Measurements from ENCODE around the gene ALAS1.

Gene ALAS1

DNA sequence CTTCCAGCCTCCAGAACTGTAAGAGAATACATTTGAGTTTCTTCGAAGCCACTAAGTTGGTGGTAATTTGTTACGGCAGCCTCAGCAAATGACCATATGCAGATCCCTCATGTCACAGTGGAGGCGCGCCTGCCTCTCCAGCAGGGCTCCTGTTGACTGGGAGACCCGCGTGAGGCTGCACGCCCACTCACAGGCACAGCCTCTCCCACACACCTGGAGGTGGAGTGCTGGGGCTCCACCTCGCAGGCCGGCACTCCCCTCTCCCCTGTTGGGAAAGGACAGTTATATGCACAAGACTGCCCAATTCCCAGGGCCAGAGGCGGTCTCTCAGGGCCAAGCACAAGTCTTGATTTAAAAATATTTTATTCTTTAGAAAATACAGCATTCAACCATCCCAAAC, 30.3 kb downstream of the ALAS1 start:
- Histone ChIP-seq H3K9ac (ENCODE audit: low read length) (no peak overlapping the region), H3K36me3 (ENCODE audit: control insufficient read depth, insufficient read depth, low read length) (peaks cover 17% of the 10 kb centered on the region)

DNA sequence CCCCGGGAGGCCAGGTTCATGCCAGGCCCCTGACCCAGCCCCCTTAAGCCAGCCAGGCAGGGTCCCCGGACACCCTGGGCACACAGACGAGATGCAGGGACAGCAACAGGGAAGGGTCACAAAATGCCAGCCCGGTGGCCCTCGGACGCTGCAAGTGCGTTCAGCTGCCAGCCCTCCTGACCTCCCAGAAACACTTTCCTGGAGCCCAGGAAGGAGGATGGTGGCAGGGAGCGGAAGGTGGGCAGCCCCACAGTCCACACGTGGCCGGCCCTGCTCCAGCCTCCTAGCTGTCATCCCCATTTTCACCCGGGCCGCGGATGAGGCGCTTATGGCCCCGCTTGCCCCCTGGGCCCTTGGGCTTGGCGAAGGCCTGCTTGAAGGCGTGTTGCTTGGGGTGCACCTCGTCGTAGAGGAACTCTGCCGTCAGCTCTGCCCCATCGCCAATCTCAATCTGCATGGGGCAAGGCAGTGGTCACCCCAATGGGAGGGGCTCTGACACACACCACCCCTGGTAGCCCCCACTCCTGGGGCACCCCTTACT, 30.9 kb downstream of the ALAS1 start:
- H3K4me3 ChIP-seq (ENCODE audit: low read length), result no peak overlapping the region
- no peaks in the 10 kb centered on the region for H3K9me3 ChIP-seq (ENCODE audit: control insufficient read depth, low read length)
- no peak overlapping the region for H3K9ac ChIP-seq (ENCODE audit: low read length)
- no peaks in the 10 kb centered on the region for H3K4me1 ChIP-seq (ENCODE audit: control insufficient read depth, insufficient read depth, low read length)
- H3K27me3 ChIP-seq (ENCODE audit: control insufficient read depth, insufficient read depth, low read length), result no peaks in the 10 kb centered on the region
- H3K36me3 ChIP-seq (ENCODE audit: control insufficient read depth, insufficient read depth, low read length), result peaks cover 17% of the 10 kb centered on the region

More for the DNA sequence above, 30.3 kb downstream of the ALAS1 start:
- Histone ChIP-seq H3K27me3 (ENCODE audit: control insufficient read depth, insufficient read depth, low read length) (no peaks in the 10 kb centered on the region), H3K9me3 (ENCODE audit: control insufficient read depth, low read length) (no peaks in the 10 kb centered on the region), H3K4me1 (ENCODE audit: control insufficient read depth, insufficient read depth, low read length) (no peaks in the 10 kb centered on the region), H3K4me3 (ENCODE audit: low read length) (no peak overlapping the region)

GRCh38 chr3:52229656-52230055, 31.7 kb downstream of the ALAS1 start:
- H3K9me3 ChIP-seq (ENCODE audit: control insufficient read depth, low read length), result no peaks in the 10 kb centered on the region
- H3K36me3 ChIP-seq (ENCODE audit: control insufficient read depth, insufficient read depth, low read length), result peaks cover 23% of the 10 kb centered on the region
- no peaks in the 10 kb centered on the region for H3K27me3 ChIP-seq (ENCODE audit: control insufficient read depth, insufficient read depth, low read length)
- no peaks in the 10 kb centered on the region for H3K4me1 ChIP-seq (ENCODE audit: control insufficient read depth, insufficient read depth, low read length)
- H3K9ac ChIP-seq (ENCODE audit: low read length), result no peak overlapping the region
- no peak overlapping the region for H3K4me3 ChIP-seq (ENCODE audit: low read length)

GRCh38 chr3:52230461-52230860, 32.5 kb downstream of the ALAS1 start:
- Histone ChIP-seq H3K9ac (ENCODE audit: low read length) (no peak overlapping the region), H3K4me1 (ENCODE audit: control insufficient read depth, insufficient read depth, low read length) (no peaks in the 10 kb centered on the region), H3K27me3 (ENCODE audit: control insufficient read depth, insufficient read depth, low read length) (no peaks in the 10 kb centered on the region), H3K36me3 (ENCODE audit: control insufficient read depth, insufficient read depth, low read length) (peaks cover 23% of the 10 kb centered on the region), H3K9me3 (ENCODE audit: control insufficient read depth, low read length) (no peaks in the 10 kb centered on the region), H3K4me3 (ENCODE audit: low read length) (no peak overlapping the region)

DNA sequence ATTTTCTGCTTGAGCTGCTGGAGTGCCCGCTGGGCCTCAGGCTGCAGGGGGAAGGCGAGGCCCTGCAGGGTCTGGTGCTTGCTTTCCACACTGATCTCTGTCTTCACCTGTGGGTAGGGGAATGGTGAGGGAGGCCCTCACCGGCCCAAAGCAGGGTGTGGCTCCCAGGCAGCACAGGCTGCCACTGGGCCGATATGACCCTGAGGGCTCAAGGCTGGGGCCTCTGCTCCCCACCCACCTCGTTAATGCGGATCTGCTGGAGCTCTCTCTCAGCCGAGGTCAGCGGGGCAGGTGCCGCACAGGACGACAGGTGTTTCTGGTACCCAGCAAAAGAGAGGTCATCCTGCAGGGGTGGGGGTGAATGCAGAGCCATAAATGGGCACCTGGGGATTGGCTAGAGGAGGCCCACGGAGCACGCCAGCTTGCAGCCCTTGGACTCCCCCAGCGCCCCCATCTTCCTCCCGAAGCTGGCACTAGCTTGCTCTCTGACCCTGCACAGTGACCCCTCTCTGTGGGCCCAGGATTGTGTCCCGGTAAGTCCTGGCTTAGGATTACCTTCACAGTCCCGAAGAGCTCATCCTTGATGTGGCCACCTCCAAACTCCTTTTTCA, 33.0 kb downstream of the ALAS1 start:
- H3K4me3 ChIP-seq (ENCODE audit: low read length), result no peak overlapping the region
- H3K9me3 ChIP-seq (ENCODE audit: control insufficient read depth, low read length), result no peaks in the 10 kb centered on the region
- H3K27me3 ChIP-seq (ENCODE audit: control insufficient read depth, insufficient read depth, low read length), result no peaks in the 10 kb centered on the region
- peaks cover 23% of the 10 kb centered on the region for H3K36me3 ChIP-seq (ENCODE audit: control insufficient read depth, insufficient read depth, low read length)
- H3K9ac ChIP-seq (ENCODE audit: low read length), result no peak overlapping the region
- H3K4me1 ChIP-seq (ENCODE audit: control insufficient read depth, insufficient read depth, low read length), result no peaks in the 10 kb centered on the region

DNA sequence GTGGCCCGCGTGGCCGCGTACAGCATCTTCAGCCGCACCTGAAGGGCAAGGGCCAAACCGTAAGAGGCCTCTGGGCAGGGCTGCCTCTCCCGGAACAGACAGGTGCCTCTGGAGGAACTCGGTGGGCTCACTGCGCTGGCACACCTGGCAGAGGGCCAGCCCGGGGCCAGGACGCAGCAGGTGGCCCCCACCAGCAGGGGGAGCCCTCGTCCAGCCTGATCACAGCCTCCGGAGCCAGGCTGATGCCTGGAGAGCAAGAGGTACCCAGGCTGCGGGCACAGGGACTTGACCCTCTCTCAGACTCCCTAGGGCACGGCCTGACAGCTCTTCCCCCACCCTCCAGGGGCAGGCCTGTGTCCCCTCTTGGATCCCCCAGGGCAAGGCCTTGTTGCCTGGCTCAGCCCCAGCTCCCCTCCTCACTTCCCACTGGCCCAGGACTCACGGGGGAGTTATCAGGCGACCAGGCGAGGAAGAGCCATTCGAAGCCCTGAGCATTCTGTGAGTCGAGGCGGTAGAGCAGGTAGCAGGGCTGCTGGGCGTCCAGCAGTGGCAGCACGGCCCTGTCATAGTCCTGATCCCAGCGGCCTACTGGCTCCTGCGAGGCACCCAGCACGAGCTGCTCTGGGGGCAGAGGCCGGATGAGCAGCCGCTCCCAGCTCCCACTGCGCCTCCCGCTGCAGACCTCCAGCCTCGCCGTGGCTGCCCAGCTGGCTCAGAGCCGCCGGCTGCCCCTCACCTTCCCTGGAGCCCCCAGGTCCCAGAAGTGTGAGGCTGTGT, 33.7 kb downstream of the ALAS1 start:
- no peaks in the 10 kb centered on the region for H3K27me3 ChIP-seq (ENCODE audit: control insufficient read depth, insufficient read depth, low read length)
- H3K9me3 ChIP-seq (ENCODE audit: control insufficient read depth, low read length), result no peaks in the 10 kb centered on the region
- H3K9ac ChIP-seq (ENCODE audit: low read length), result no peak overlapping the region
- peaks cover 23% of the 10 kb centered on the region for H3K36me3 ChIP-seq (ENCODE audit: control insufficient read depth, insufficient read depth, low read length)
- no peak overlapping the region for H3K4me3 ChIP-seq (ENCODE audit: low read length)
- H3K4me1 ChIP-seq (ENCODE audit: control insufficient read depth, insufficient read depth, low read length), result peaks cover 6% of the 10 kb centered on the region

DNA sequence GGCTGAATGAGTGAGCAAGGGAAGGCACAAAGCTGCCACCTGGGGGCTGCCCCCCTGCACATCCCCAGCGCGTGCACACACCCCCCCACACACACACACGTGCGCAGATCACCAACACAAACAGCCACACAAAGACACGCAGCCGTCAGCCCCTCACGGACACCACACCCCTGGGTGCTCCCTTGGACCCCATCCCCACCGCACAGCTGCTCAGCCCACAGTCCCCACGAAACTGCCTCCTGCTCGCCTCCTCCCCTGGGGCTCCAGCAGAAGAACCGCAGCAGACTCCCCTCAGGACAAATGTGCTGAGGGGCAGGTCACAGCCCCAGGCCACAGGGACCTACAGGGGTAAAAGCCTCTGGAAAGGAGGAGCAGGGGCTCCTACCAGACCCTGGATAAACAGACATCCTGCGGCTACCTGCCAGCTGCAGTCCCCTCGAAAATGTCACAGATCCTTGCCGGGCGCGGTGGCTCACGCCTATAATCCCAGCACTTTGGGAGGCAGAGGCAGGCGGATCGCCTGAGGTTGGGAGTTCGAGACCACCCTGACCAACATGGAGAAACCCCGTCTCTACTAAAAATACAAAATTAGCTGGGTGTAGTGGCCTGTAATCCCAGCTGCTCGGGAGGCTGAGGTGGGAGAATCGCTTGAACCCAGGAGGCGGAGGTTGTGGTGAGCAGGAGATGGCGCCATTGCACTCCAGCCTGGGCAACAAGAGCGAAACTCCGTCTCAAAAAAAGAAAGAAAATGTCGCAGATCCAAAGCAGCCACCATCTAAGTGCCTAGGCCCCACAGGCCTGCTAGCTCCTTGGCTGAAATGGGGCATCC, 34.5 kb downstream of the ALAS1 start:
- Histone ChIP-seq H3K4me3 (ENCODE audit: low read length) (no peak overlapping the region), H3K9ac (ENCODE audit: low read length) (no peak overlapping the region), H3K27me3 (ENCODE audit: control insufficient read depth, insufficient read depth, low read length) (no peaks in the 10 kb centered on the region), H3K9me3 (ENCODE audit: control insufficient read depth, low read length) (no peaks in the 10 kb centered on the region), H3K36me3 (ENCODE audit: control insufficient read depth, insufficient read depth, low read length) (peaks cover 23% of the 10 kb centered on the region), H3K4me1 (ENCODE audit: control insufficient read depth, insufficient read depth, low read length) (peaks cover 14% of the 10 kb centered on the region)

- peaks cover 20% of the 10 kb centered on the region for H3K4me1 ChIP-seq (ENCODE audit: control insufficient read depth, insufficient read depth, low read length)
- H3K9ac ChIP-seq (ENCODE audit: low read length), result no peak overlapping the region
- H3K4me3 ChIP-seq (ENCODE audit: low read length), result no peak overlapping the region
- peaks cover 23% of the 10 kb centered on the region for H3K36me3 ChIP-seq (ENCODE audit: control insufficient read depth, insufficient read depth, low read length)
- no peaks in the 10 kb centered on the region for H3K9me3 ChIP-seq (ENCODE audit: control insufficient read depth, low read length)
- no peaks in the 10 kb centered on the region for H3K27me3 ChIP-seq (ENCODE audit: control insufficient read depth, insufficient read depth, low read length)
These were observed 35.2 kb downstream of the ALAS1 start for GRCh38 chr3:52233108-52233591.

DNA sequence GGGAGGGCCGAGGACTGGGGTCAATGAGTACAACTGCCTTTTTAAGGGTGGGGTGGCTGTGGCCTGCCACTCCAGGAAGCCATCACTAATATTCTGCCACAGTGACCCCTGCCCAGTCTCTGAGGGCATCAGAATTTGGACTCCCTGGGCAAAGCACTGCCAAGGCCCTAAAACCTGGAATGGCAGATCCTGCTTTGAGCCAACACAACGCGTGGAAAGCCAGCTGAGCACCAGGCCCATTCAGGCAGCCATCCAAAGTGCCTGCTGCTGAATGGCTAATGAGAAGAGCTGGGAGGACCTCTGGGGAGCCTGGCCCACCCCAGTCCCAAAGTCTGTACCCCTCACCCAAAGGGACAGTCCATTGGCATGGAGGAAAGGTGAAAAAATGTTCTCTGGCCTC, 36.0 kb downstream of the ALAS1 start:
- Histone ChIP-seq H3K4me3 (ENCODE audit: low read length) (no peak overlapping the region), H3K4me1 (ENCODE audit: control insufficient read depth, insufficient read depth, low read length) (peaks cover 24% of the 10 kb centered on the region), H3K27me3 (ENCODE audit: control insufficient read depth, insufficient read depth, low read length) (no peaks in the 10 kb centered on the region), H3K36me3 (ENCODE audit: control insufficient read depth, insufficient read depth, low read length) (peaks cover 21% of the 10 kb centered on the region), H3K9me3 (ENCODE audit: control insufficient read depth, low read length) (no peaks in the 10 kb centered on the region), H3K9ac (ENCODE audit: low read length) (no peak overlapping the region)

DNA sequence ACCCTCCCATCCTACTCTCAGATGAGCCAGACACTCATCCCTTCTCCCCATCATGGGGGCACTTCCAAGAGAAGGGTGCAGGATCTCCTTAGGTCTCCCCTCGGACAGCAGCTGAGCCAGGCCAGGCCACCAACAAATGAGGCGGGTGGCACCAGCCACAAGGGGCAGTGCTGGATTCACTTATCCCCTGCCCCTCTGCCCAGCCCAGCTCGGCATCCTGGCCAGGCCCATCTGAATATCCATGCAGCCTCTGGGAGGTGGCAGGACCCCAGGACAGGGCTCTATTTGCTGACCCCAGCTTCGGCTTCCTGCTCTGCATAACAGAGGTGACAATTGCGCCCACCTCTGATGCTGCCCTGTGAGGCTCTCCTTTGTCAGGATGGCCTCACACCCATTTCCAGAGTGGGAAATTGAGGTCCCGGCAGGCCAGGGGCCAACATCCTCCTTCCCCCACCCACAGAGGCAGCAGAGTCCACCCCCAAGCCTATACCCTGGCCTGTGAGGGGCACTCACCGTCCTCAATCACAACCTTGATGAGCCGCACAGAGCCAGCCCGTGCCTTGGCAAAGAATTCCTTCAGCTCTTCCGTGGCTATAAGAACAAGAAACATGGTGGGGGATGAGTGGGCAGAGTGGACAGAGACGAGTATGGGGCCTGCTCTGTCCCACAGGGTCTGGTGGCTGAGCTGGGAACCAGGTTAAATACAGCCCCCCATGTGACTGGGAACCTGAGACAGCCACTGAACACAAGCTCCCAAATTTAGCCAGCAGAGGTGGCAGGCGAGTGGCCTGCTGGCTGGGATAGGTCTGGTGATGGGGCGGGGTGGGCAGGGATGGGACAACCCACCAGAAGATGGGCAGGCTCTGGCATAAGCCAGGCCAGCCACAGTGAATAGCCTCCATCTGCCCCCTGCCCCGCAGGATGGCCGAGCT, 36.8 kb downstream of the ALAS1 start:
- Histone ChIP-seq H3K27me3 (ENCODE audit: control insufficient read depth, insufficient read depth, low read length) (no peaks in the 10 kb centered on the region), H3K9me3 (ENCODE audit: control insufficient read depth, low read length) (no peaks in the 10 kb centered on the region), H3K4me1 (ENCODE audit: control insufficient read depth, insufficient read depth, low read length) (peaks cover 24% of the 10 kb centered on the region), H3K36me3 (ENCODE audit: control insufficient read depth, insufficient read depth, low read length) (peaks cover 14% of the 10 kb centered on the region), H3K9ac (ENCODE audit: low read length) (no peak overlapping the region), H3K4me3 (ENCODE audit: low read length) (no peak overlapping the region)

DNA sequence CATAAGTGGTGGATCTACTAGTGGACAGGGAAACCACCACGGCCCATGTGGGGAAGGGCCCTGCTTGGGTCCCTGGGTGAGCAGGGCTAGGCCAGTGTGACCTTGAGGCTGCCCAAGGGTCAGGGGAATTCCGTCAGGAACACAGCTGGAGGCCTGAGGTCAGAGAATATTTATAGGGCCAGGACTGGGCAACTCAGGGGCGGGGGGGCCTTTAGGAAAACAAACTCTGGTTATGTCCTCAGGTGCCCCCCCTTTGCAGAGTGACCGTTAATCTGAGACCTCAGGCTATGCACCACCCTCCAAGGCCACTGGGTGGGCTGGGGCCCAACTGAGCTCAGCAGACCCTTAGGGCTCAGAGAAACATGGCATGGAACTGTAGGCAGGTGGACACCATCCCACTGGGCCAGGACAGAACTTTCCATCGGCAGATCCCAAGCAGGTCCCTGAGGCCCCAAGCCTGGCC, 38.5 kb downstream of the ALAS1 start:
- Histone ChIP-seq H3K4me1 (ENCODE audit: control insufficient read depth, insufficient read depth, low read length) (peaks cover 33% of the 10 kb centered on the region), H3K36me3 (ENCODE audit: control insufficient read depth, insufficient read depth, low read length) (peaks cover 5% of the 10 kb centered on the region), H3K9me3 (ENCODE audit: control insufficient read depth, low read length) (no peaks in the 10 kb centered on the region), H3K4me3 (ENCODE audit: low read length) (no peak overlapping the region), H3K9ac (ENCODE audit: low read length) (no peak overlapping the region), H3K27me3 (ENCODE audit: control insufficient read depth, insufficient read depth, low read length) (no peaks in the 10 kb centered on the region)

All from mucosa of stomach (tissue), 1 donor.